Karpas-422 (cell line): ENCODE measurements around the gene BASP1. TPM values are rescaled to one million over a fixed set of nuclear protein-coding genes. Genes with fewer than 3 reads are reported as not detected.

ENCODE experiments used
- DNase-seq: peaks from one replicate; pipeline ENCODE4 v3.0.0-alpha.2; 2015
- H2AFZ ChIP-seq: fragments of 200-600 bp; sonication (generic); 2 replicates; pipeline ENCODE4 v1.6.1; 2014; ENCODE audit warnings: antibody characterized with exemption, low read length, mixed read lengths
- H3K27ac ChIP-seq: fragments of 200-600 bp; sonication (generic); 2 replicates; pipeline ENCODE4 v1.5.1; 2014; ENCODE audit warnings: mild to moderate bottlenecking, low read length, moderate library complexity
- H3K27me3 ChIP-seq: fragments of 200-600 bp; sonication (generic); 2 replicates; pipeline ENCODE4 v1.6.1; 2014; ENCODE audit warnings: low read length, mixed read lengths
- H3K36me3 ChIP-seq: fragments of 200-600 bp; sonication (generic); 2 replicates; pipeline ENCODE4 v1.6.1; 2014; ENCODE audit warnings: low read length, mixed read lengths; ENCODE audit not compliant: insufficient read depth
- H3K4me1 ChIP-seq: fragments of 200-600 bp; sonication (generic); 2 replicates; pipeline ENCODE4 v1.6.1; 2014; ENCODE audit warnings: mild to moderate bottlenecking, low read length, mixed read lengths
- H3K4me2 ChIP-seq: fragments of 200-600 bp; sonication (generic); 2 replicates; pipeline ENCODE4 v1.6.1; 2014; ENCODE audit warnings: low read length, low read depth, mild to moderate bottlenecking; ENCODE audit not compliant: poor library complexity, severe bottlenecking
- H3K4me3 ChIP-seq: fragments of 200-600 bp; sonication (generic); 2 replicates; pipeline ENCODE4 v1.5.1; 2014; ENCODE audit warnings: mild to moderate bottlenecking, antibody characterized with exemption, low read length, mixed read lengths
- H3K79me2 ChIP-seq: fragments of 200-600 bp; sonication (generic); 2 replicates; pipeline ENCODE4 v1.6.1; 2014; ENCODE audit warnings: mild to moderate bottlenecking, low read length, mixed read lengths
- H3K9ac ChIP-seq: fragments of 200-600 bp; sonication (generic); 2 replicates; pipeline ENCODE4 v1.6.0; 2014; ENCODE audit warnings: low read length
- H3K9me2 ChIP-seq: fragments of 200-600 bp; sonication (generic), shearing (Covaris generic); replicated peaks from 2 replicates; pipeline ENCODE4 v1.6.0; 2014; ENCODE audit warnings: mild to moderate bottlenecking, low read length, moderate library complexity; ENCODE audit not compliant: insufficient read depth
- H3K9me3 ChIP-seq: fragments of 300-700, 200-600 bp; sonication (generic); 2 replicates; pipeline ENCODE4 v1.6.1; 2014; ENCODE audit warnings: low read length, mixed read lengths
- H4K20me1 ChIP-seq: fragments of 200-600 bp; sonication (generic); 2 replicates; pipeline ENCODE4 v1.6.1; 2014; ENCODE audit warnings: mild to moderate bottlenecking, antibody characterized with exemption, low read length, low read depth; ENCODE audit not compliant: insufficient read depth
- total RNA-seq: library from RNA; depleted of rRNA; stranded (reverse); fragments of >200 nt; shearing (Covaris generic); gene quantifications from 2 replicates; pipeline ENCODE4 v1.2.3, GENCODE V29; 2014; ENCODE audit warnings: low replicate concordance

The BASP1 gene
- total RNA-seq, 1 experiment from 2014 or later: 25.8 TPM

- Histone ChIP-seq H3K4me3 (no peak overlapping the region), H3K27me3 (no peaks in the 10 kb centered on the region), H3K79me2 (peaks cover 69% of the 10 kb centered on the region), H2AFZ (no peak overlapping the region), H3K36me3 (no peaks in the 10 kb centered on the region), H3K4me2 (no peak overlapping the region), H4K20me1 (peaks cover 16% of the 10 kb centered on the region), H3K9me3 (no peaks in the 10 kb centered on the region), H3K4me1 (peaks cover 82% of the 10 kb centered on the region), H3K9me2 (no peaks in the 10 kb centered on the region), H3K9ac (no peak overlapping the region), H3K27ac (no peak overlapping the region)
- peak; percentile 44 for DNase-seq
Measured at GRCh38 chr5:17221843-17222636, 4.6 kb downstream of the BASP1 start.

- Histone ChIP-seq H4K20me1 (peaks cover 16% of the 10 kb centered on the region), H3K4me1 (peaks cover 81% of the 10 kb centered on the region), H3K79me2 (peaks cover 70% of the 10 kb centered on the region)
Measured at GRCh38 chr5:17222664-17223063, 5.2 kb downstream of the BASP1 start.

GRCh38 chr5:17223367-17224185, 6.1 kb downstream of the BASP1 start:
- DNase-seq: no peak
- Histone ChIP-seq H3K4me2 (peak overlapping the region; percentile 59), H4K20me1 (peaks cover 16% of the 10 kb centered on the region), H3K27ac (no peak overlapping the region), H3K9me2 (no peaks in the 10 kb centered on the region), H3K36me3 (0 out of 2 replicates have a peak, but pooled peaks cover 5% of the 10 kb centered on the region), H3K9me3 (no peaks in the 10 kb centered on the region), H2AFZ (no peak overlapping the region), H3K79me2 (peaks cover 78% of the 10 kb centered on the region), H3K27me3 (no peaks in the 10 kb centered on the region), H3K4me3 (no peak overlapping the region), H3K4me1 (peaks cover 78% of the 10 kb centered on the region), H3K9ac (no peak overlapping the region)

More at GRCh38 chr5:17222664-17223063, 5.2 kb downstream of the BASP1 start:
- DNase-seq: no peak
- no peaks in the 10 kb centered on the region for H3K9me3 ChIP-seq
- no peaks in the 10 kb centered on the region for H3K9me2 ChIP-seq
- H3K36me3 ChIP-seq: no peaks in the 10 kb centered on the region
- H3K9ac ChIP-seq: no peak overlapping the region
- H3K4me2 ChIP-seq: no peak overlapping the region
- H2AFZ ChIP-seq: no peak overlapping the region
- H3K4me3 ChIP-seq: no peak overlapping the region
- H3K27ac ChIP-seq: no peak overlapping the region
- no peaks in the 10 kb centered on the region for H3K27me3 ChIP-seq

- Histone ChIP-seq H4K20me1 (peaks cover 16% of the 10 kb centered on the region), H3K27ac (peak overlapping the region; percentile 33), H3K4me1 (peaks cover 64% of the 10 kb centered on the region), H3K9ac (peak overlapping the region; percentile 27; the same call in 1 of the 2 replicates), H3K9me3 (no peaks in the 10 kb centered on the region), H3K79me2 (peaks cover 73% of the 10 kb centered on the region), H2AFZ (no peak overlapping the region), H3K27me3 (no peaks in the 10 kb centered on the region), H3K4me2 (peak overlapping the region; percentile 59), H3K9me2 (no peaks in the 10 kb centered on the region), H3K4me3 (peak overlapping the region; percentile 31; the same call in 1 of the 2 replicates), H3K36me3 (0 out of 2 replicates have a peak, but pooled peaks cover 5% of the 10 kb centered on the region)
- peak; percentile 66 for DNase-seq
Measured at GRCh38 chr5:17224858-17225511, 7.6 kb downstream of the BASP1 start.

- peaks cover 58% of the 10 kb centered on the region for H3K4me1 ChIP-seq
- no peak overlapping the region for H3K27ac ChIP-seq
- DNase-seq: no peak
- no peak overlapping the region for H2AFZ ChIP-seq
- no peak overlapping the region for H3K4me3 ChIP-seq
- peaks cover 69% of the 10 kb centered on the region for H3K79me2 ChIP-seq
- peaks cover 15% of the 10 kb centered on the region for H4K20me1 ChIP-seq
- no peaks in the 10 kb centered on the region for H3K9me3 ChIP-seq
- 0 out of 2 replicates have a peak, but pooled peaks cover 5% of the 10 kb centered on the region for H3K36me3 ChIP-seq
- no peaks in the 10 kb centered on the region for H3K27me3 ChIP-seq
- H3K9me2 ChIP-seq: no peaks in the 10 kb centered on the region
- no peak overlapping the region for H3K9ac ChIP-seq
- H3K4me2 ChIP-seq: peak overlapping the region; percentile 59
Measured at GRCh38 chr5:17225520-17225919, 8.1 kb downstream of the BASP1 start.

GRCh38 chr5:17227868-17228267, 10.4 kb downstream of the BASP1 start:
- Histone ChIP-seq H3K27ac (no peak overlapping the region), H3K4me2 (no peak overlapping the region), H3K4me1 (peaks cover 35% of the 10 kb centered on the region), H4K20me1 (peaks cover 10% of the 10 kb centered on the region; the same call in 1 of the 2 replicates), H3K9me3 (no peaks in the 10 kb centered on the region), H3K9me2 (no peaks in the 10 kb centered on the region), H3K79me2 (peaks cover 65% of the 10 kb centered on the region), H3K27me3 (no peaks in the 10 kb centered on the region), H3K36me3 (0 out of 2 replicates have a peak, but pooled peaks cover 5% of the 10 kb centered on the region), H2AFZ (no peak overlapping the region), H3K4me3 (no peak overlapping the region), H3K9ac (no peak overlapping the region)
- DNase-seq: no peak

- Histone ChIP-seq H4K20me1 (peaks cover 6% of the 10 kb centered on the region; the same call in 1 of the 2 replicates), H3K4me2 (no peak overlapping the region), H3K4me3 (no peak overlapping the region)
Measured at GRCh38 chr5:17228821-17229291, 11.4 kb downstream of the BASP1 start.

More at GRCh38 chr5:17228821-17229291, 11.4 kb downstream of the BASP1 start:
- Histone ChIP-seq H3K36me3 (0 out of 2 replicates have a peak, but pooled peaks cover 5% of the 10 kb centered on the region), H3K9me2 (no peaks in the 10 kb centered on the region), H3K27ac (no peak overlapping the region), H3K27me3 (no peaks in the 10 kb centered on the region), H3K4me1 (peaks cover 25% of the 10 kb centered on the region), H2AFZ (no peak overlapping the region), H3K79me2 (peaks cover 65% of the 10 kb centered on the region), H3K9ac (no peak overlapping the region), H3K9me3 (no peaks in the 10 kb centered on the region)
- no peak for DNase-seq
